GM21526 (cell line): ENCODE data around the gene SPDYE2B.
"Not testable (repeated sequence)": the region's sequence is repeated elsewhere in the genome, so short reads cannot be mapped to it uniquely, and the experiment has no call there.

Experiments
- ATAC-seq: cut with Tn5 transposase; IDR thresholded peaks from one replicate; pipeline ENCODE4 v1.9.1; 2021; ENCODE audit warnings: moderate library complexity; ENCODE audit not compliant: unreplicated experiment, low FRiP score

SPDYE2B gene

GRCh38 chr7:102697642-102698512, 47.8 kb downstream of the SPDYE2B start:
- not testable (repeated sequence) for ATAC-seq

GRCh38 chr7:102698962-102699750, 49.0 kb downstream of the SPDYE2B start:
- not testable (repeated sequence) for ATAC-seq
